ENCODE results near the gene SLC22A31. TPM values are rescaled to one million over a fixed set of nuclear protein-coding genes. Genes with fewer than 3 reads are reported as not detected.

Gene SLC22A31
- total RNA-seq, 1 experiment from 2014 or later: 0.47 TPM

DNA sequence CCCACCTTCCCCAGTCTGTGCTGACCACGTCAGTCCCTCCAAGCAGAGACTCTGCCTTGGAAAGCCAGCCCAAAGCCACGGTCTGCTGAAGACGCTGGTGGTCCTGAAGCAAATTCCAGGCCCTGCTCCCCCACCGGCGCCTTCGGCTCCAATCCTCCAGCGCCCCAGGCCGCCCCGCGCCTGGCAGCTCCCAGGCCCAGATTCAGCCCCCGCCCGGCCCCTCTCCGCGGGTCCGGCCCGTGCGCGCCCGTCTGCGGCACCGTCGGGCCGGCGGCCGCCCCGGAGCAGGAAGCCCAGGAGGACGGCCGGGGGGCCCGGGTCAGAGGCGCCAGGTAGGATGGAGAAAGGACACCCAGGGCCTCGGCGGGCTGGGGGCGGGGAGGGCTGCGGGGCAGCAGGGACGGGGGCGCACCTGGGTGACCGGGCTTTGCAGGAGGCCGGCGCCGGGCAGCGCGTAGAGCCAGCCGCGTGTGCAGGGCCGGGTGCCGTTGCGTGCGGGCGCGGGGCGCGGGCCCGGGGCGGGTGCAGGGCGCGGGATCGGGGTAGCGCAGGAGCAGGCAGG lies 594 bp upstream of the SLC22A31 start:
- intact Hi-C loops (cut with micrococcal nuclease; ENCODE audit: unreplicated experiment): no loop called here
- Histone ChIP-seq H3K9me3 (ENCODE audit: low read depth, low read length, poor library complexity, severe bottlenecking) (no peaks in the 10 kb centered on the region), H3K27me3 (replicated peaks; ENCODE audit: insufficient read depth, low read depth, low read length, poor library complexity) (peaks cover 30% of the 10 kb centered on the region), H3K4me3 (ENCODE audit: low read depth, low read length, poor library complexity, severe bottlenecking) (peak overlapping the region; percentile 38), H3K36me3 (ENCODE audit: insufficient read depth, low read length, poor library complexity, severe bottlenecking) (no peaks in the 10 kb centered on the region), H3K4me1 (ENCODE audit: insufficient read depth, low read length, poor library complexity, severe bottlenecking) (peaks cover 7% of the 10 kb centered on the region), H3K27ac (ENCODE audit: low read depth, low read length, poor library complexity, severe bottlenecking) (no peak overlapping the region)
- ChIA-PET POLR2A (ENCODE audit: low non-redundant PET) (no interaction called here), CTCF (interaction anchor here (0.7 kb wide), 1 partner anchor 1246 kb away, joined by 8 read pairs; no protein-coding TSS in a partner anchor)
- no peak for DNase-seq (ENCODE audit: low spot score)
- no TSS peak for BruUV-seq (replicated peaks)
- TF ChIP-seq, protein P1, sequence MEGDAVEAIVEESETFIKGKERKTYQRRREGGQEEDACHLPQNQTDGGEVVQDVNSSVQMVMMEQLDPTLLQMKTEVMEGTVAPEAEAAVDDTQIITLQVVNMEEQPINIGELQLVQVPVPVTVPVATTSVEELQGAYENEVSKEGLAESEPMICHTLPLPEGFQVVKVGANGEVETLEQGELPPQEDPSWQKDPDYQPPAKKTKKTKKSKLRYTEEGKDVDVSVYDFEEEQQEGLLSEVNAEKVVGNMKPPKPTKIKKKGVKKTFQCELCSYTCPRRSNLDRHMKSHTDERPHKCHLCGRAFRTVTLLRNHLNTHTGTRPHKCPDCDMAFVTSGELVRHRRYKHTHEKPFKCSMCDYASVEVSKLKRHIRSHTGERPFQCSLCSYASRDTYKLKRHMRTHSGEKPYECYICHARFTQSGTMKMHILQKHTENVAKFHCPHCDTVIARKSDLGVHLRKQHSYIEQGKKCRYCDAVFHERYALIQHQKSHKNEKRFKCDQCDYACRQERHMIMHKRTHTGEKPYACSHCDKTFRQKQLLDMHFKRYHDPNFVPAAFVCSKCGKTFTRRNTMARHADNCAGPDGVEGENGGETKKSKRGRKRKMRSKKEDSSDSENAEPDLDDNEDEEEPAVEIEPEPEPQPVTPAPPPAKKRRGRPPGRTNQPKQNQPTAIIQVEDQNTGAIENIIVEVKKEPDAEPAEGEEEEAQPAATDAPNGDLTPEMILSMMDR (conservative IDR thresholded peaks at IDR 0.05; ENCODE audit: low read depth, low read length): no peak
- TF ChIP-seq EZH2 (IDR thresholded peaks at IDR 0.05; ENCODE audit: borderline replicate concordance, low read depth, low read length, poor library complexity, severe bottlenecking): peak; percentile 69

DNA sequence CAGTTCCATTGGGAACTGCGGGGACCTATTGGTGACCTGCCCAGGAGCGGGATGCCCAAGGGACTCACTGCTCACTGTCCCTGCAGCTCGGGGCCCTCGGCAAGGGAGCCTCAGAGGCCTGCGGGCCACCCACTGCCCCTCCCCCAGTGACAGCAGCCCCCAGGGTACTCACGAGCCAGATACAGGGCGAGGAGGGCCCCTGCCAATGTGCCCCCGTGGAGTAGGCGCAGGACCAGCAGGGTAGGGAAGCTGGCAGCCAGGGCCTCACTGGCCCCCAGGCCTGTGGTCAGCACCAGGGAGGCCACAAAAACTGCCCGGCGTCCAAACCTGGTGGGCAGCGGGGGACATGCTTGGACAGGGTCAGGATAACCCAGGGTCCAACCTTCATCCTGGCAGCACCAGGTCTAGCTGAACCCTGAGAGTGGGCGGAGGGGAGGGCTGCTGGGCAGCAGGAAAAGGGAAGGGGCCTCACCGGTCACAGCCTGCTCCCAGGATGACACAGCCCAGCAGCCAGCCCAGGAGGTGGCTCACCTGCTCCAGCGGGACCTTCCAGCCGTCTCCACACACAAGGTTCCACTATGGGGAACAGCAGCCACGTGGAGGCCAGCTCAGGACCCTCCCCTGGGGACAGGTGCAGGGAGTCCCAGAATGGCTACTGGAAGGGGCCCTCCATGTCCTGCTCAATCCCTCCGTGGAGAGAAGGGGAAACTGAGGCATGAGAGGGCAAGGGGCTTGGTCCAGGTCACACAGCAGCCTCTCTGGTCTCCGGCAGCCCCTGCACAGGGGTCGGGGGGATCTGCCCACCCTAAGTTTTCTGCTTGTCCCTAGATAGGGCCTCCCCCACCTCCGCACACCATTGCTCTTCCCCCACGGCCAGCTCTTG lies 855 bp downstream of the SLC22A31 start:
- H3K4me1 ChIP-seq (ENCODE audit: insufficient read depth, low read length, poor library complexity, severe bottlenecking): peaks cover 7% of the 10 kb centered on the region
- no TSS peak for BruUV-seq (replicated peaks)
- ChIA-PET CTCF (no interaction called here), POLR2A (ENCODE audit: low non-redundant PET) (no interaction called here)
- intact Hi-C loops (cut with micrococcal nuclease; ENCODE audit: unreplicated experiment): no loop called here
- no peak for DNase-seq (ENCODE audit: low spot score)
- H3K9me3 ChIP-seq (ENCODE audit: low read depth, low read length, poor library complexity, severe bottlenecking): no peaks in the 10 kb centered on the region
- no peak for TF ChIP-seq EZH2 (IDR thresholded peaks at IDR 0.05; ENCODE audit: borderline replicate concordance, low read depth, low read length, poor library complexity, severe bottlenecking)
- TF ChIP-seq, protein P1 (conservative IDR thresholded peaks at IDR 0.05; ENCODE audit: low read depth, low read length): no peak
- H3K27me3 ChIP-seq (replicated peaks; ENCODE audit: insufficient read depth, low read depth, low read length, poor library complexity): peaks cover 30% of the 10 kb centered on the region
- no peak overlapping the region for H3K4me3 ChIP-seq (ENCODE audit: low read depth, low read length, poor library complexity, severe bottlenecking)
- no peak overlapping the region for H3K27ac ChIP-seq (ENCODE audit: low read depth, low read length, poor library complexity, severe bottlenecking)
- no peaks in the 10 kb centered on the region for H3K36me3 ChIP-seq (ENCODE audit: insufficient read depth, low read length, poor library complexity, severe bottlenecking)

DNA sequence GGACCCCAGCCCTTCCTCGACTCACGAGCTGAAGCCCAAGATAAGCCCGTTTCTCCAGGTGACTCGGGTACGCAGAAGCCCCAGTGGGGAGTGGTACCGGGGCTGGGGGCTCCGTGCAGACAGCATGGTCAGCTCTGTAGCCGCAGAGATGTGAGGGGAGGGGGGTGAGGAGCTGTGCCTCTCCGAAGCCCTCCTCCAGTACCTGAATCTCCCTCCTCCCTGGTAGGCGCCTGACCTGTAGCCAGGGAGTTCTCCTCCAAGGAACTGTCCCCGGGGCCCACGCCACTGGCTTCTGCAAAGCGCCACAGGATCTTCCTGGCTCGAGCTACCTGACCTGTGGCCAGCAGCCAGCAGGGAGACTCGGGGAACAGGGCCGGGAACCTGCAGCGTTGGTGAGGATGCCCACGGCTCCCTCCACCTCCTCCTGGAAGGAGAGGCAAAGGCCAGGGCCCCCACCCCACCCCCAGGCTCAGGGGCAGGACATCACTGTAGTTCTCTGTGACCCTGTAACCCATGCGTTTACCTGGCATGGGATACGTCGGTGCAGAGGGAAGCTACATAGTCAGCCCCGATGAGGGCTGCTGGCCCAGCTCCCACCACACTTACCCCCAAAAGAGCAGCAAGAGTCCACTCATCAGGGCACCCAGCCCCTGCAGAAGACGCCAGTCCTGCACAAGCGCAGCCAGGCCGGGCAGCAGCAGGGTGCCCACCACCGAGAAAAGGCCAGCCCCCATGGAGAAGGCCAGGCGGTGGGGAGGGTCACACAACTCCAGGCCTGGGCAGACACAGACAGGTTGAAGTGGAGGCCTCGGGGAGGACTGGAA lies 1.7 kb downstream of the SLC22A31 start:
- no TSS peak for BruUV-seq (replicated peaks)
- intact Hi-C loops (cut with micrococcal nuclease; ENCODE audit: unreplicated experiment): no loop called here
- Histone ChIP-seq H3K4me3 (ENCODE audit: low read depth, low read length, poor library complexity, severe bottlenecking) (no peak overlapping the region), H3K27me3 (replicated peaks; ENCODE audit: insufficient read depth, low read depth, low read length, poor library complexity) (peaks cover 24% of the 10 kb centered on the region), H3K4me1 (ENCODE audit: insufficient read depth, low read length, poor library complexity, severe bottlenecking) (peaks cover 10% of the 10 kb centered on the region), H3K27ac (ENCODE audit: low read depth, low read length, poor library complexity, severe bottlenecking) (no peak overlapping the region), H3K36me3 (ENCODE audit: insufficient read depth, low read length, poor library complexity, severe bottlenecking) (no peaks in the 10 kb centered on the region), H3K9me3 (ENCODE audit: low read depth, low read length, poor library complexity, severe bottlenecking) (no peaks in the 10 kb centered on the region)
- TF ChIP-seq, protein P1 (conservative IDR thresholded peaks at IDR 0.05; ENCODE audit: low read depth, low read length): no peak
- TF ChIP-seq EZH2 (IDR thresholded peaks at IDR 0.05; ENCODE audit: borderline replicate concordance, low read depth, low read length, poor library complexity, severe bottlenecking): no peak
- ChIA-PET POLR2A (ENCODE audit: low non-redundant PET) (no interaction called here), CTCF (no interaction called here)
- DNase-seq (ENCODE audit: low spot score): no peak

Data from A673 (cell line).